ENCODE measurements around the gene CNST.
"Not testable (repeated sequence)": the region's sequence is repeated elsewhere in the genome, so short reads cannot be mapped to it uniquely, and the experiment has no call there.

DNA sequence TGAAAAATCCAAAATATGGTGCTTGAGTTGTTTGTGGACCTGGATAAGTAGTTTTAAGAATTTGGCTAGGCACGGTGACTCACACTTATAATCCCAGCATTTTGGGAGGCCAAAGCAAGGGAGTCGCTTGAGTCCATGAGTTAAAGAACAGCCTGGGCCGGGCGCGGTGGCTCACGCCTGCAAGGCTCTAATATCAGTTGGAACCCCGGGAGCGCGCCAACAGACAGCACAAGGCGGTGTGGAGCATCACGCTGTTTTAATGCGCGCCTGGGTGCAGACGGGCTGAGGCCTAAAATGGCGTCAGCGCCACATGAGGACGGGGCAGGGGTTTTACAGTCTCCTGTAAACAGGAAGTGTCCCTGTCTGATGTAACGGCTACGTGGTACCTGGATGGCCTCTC is 39.0 kb downstream of the CNST start:
- TF ChIP-seq, protein P1, sequence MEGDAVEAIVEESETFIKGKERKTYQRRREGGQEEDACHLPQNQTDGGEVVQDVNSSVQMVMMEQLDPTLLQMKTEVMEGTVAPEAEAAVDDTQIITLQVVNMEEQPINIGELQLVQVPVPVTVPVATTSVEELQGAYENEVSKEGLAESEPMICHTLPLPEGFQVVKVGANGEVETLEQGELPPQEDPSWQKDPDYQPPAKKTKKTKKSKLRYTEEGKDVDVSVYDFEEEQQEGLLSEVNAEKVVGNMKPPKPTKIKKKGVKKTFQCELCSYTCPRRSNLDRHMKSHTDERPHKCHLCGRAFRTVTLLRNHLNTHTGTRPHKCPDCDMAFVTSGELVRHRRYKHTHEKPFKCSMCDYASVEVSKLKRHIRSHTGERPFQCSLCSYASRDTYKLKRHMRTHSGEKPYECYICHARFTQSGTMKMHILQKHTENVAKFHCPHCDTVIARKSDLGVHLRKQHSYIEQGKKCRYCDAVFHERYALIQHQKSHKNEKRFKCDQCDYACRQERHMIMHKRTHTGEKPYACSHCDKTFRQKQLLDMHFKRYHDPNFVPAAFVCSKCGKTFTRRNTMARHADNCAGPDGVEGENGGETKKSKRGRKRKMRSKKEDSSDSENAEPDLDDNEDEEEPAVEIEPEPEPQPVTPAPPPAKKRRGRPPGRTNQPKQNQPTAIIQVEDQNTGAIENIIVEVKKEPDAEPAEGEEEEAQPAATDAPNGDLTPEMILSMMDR (conservative IDR thresholded peaks at IDR 0.05; ENCODE audit: low read length), result not testable (repeated sequence)
- not testable (repeated sequence) for TF ChIP-seq EZH2phosphoT487 (IDR thresholded peaks at IDR 0.05; ENCODE audit: borderline replicate concordance)

All from Loucy (cell line).